ENCODE measurements around the gene DPY19L2.

Gene DPY19L2

GRCh38 chr12:63525831-63526230 lies 142.5 kb downstream of the DPY19L2 start:
- Histone ChIP-seq H3K4me1 (ENCODE audit: insufficient read depth, low read length, poor library complexity, severe bottlenecking) (no peaks in the 10 kb centered on the region), H3K27me3 (ENCODE audit: insufficient read depth, low read length, poor library complexity, severe bottlenecking) (no peaks in the 10 kb centered on the region), H2AFZ (ENCODE audit: low read length) (no peak overlapping the region), H3F3A (ENCODE audit: low read depth) (no peaks in the 10 kb centered on the region), H4K20me1 (ENCODE audit: insufficient read depth, low read length, poor library complexity, severe bottlenecking) (no peaks in the 10 kb centered on the region), H3K4me2 (ENCODE audit: low read depth, low read length, poor library complexity, severe bottlenecking) (no peak overlapping the region), H3K79me2 (ENCODE audit: insufficient read depth, low read length) (no peaks in the 10 kb centered on the region), H3K9me3 (ENCODE audit: insufficient read depth, low read depth, low read length) (no peaks in the 10 kb centered on the region), H3K36me3 (ENCODE audit: insufficient read depth, low read length) (no peaks in the 10 kb centered on the region), H3K9me2 (replicated peaks; ENCODE audit: low read depth, low read length) (no peaks in the 10 kb centered on the region), H3K9ac (ENCODE audit: low read depth, low read length, poor library complexity, severe bottlenecking) (no peak overlapping the region), H3K4me3 (ENCODE audit: low read length, poor library complexity, severe bottlenecking) (no peak overlapping the region)
- TF ChIP-seq EZH2phosphoT487 (IDR thresholded peaks at IDR 0.05; ENCODE audit: borderline replicate concordance) = no peak
- TF ChIP-seq CTCF (conservative IDR thresholded peaks at IDR 0.05; ENCODE audit: low read length) = no peak

GRCh38 chr12:63521706-63522105 lies 146.6 kb downstream of the DPY19L2 start:
- Histone ChIP-seq H3K79me2 (ENCODE audit: insufficient read depth, low read length) (no peaks in the 10 kb centered on the region), H3K4me3 (ENCODE audit: low read length, poor library complexity, severe bottlenecking) (no peak overlapping the region)

More at GRCh38 chr12:63521706-63522105, 146.6 kb downstream of the DPY19L2 start:
- no peaks in the 10 kb centered on the region for H3K36me3 ChIP-seq (ENCODE audit: insufficient read depth, low read length)
- no peaks in the 10 kb centered on the region for H3K4me1 ChIP-seq (ENCODE audit: insufficient read depth, low read length, poor library complexity, severe bottlenecking)
- no peaks in the 10 kb centered on the region for H3F3A ChIP-seq (ENCODE audit: low read depth)
- no peaks in the 10 kb centered on the region for H3K27me3 ChIP-seq (ENCODE audit: insufficient read depth, low read length, poor library complexity, severe bottlenecking)
- H2AFZ ChIP-seq (ENCODE audit: low read length) = no peak overlapping the region
- H3K9me2 ChIP-seq (replicated peaks; ENCODE audit: low read depth, low read length) = no peaks in the 10 kb centered on the region
- H3K9me3 ChIP-seq (ENCODE audit: insufficient read depth, low read depth, low read length) = no peaks in the 10 kb centered on the region
- TF ChIP-seq EZH2phosphoT487 (IDR thresholded peaks at IDR 0.05; ENCODE audit: borderline replicate concordance) (no peak), CTCF (conservative IDR thresholded peaks at IDR 0.05; ENCODE audit: low read length) (no peak)
- no peaks in the 10 kb centered on the region for H4K20me1 ChIP-seq (ENCODE audit: insufficient read depth, low read length, poor library complexity, severe bottlenecking)
- H3K9ac ChIP-seq (ENCODE audit: low read depth, low read length, poor library complexity, severe bottlenecking) = no peak overlapping the region
- H3K4me2 ChIP-seq (ENCODE audit: low read depth, low read length, poor library complexity, severe bottlenecking) = no peak overlapping the region

Measured in Loucy (cell line).